NOMO-1 treated with dmso at 0.1 percent for 144 hours (cell line): ENCODE results near the gene KIF16B.
A peak's percentile ranks its signal among the peaks of the same experiment; 100 is the strongest.
"Not testable (repeated sequence)": the region's sequence is repeated elsewhere in the genome, so short reads cannot be mapped to it uniquely, and the experiment has no call there.

ENCODE experiments used
- DNase-seq: peaks from one replicate; lab custom pipeline; 2025; ENCODE audit not compliant: unreplicated experiment; lab: John Stamatoyannopoulos, UW

The KIF16B gene

GRCh38 chr20:16590041-16590633 is 16.9 kb upstream of the KIF16B start:
- DNase-seq, result no peak

GRCh38 chr20:16589623-16590022 is 16.4 kb upstream of the KIF16B start:
- DNase-seq, result no peak

- no peak for DNase-seq
Measured at GRCh38 chr20:16588241-16588640, 15.0 kb upstream of the KIF16B start.

GRCh38 chr20:16587066-16587465 is 13.8 kb upstream of the KIF16B start:
- DNase-seq, result no peak

GRCh38 chr20:16583474-16583873 is 10.2 kb upstream of the KIF16B start:
- no peak for DNase-seq

- DNase-seq, result no peak
Measured at GRCh38 chr20:16581241-16581640, 8.0 kb upstream of the KIF16B start.

- DNase-seq, result no peak
Measured at GRCh38 chr20:16580620-16581019, 7.4 kb upstream of the KIF16B start.

GRCh38 chr20:16580147-16580546 is 6.9 kb upstream of the KIF16B start:
- DNase-seq, result no peak

- no peak for DNase-seq
Measured at GRCh38 chr20:16576219-16576618, 3.0 kb upstream of the KIF16B start.

GRCh38 chr20:16575390-16576140 is 2.3 kb upstream of the KIF16B start:
- DNase-seq, result no peak

- peak; percentile 49 for DNase-seq
Measured at GRCh38 chr20:16574656-16575355, 1.6 kb upstream of the KIF16B start.

GRCh38 chr20:16571333-16571732 is 1.9 kb downstream of the KIF16B start:
- DNase-seq, result no peak

GRCh38 chr20:16569246-16570153 is 3.7 kb downstream of the KIF16B start:
- no peak for DNase-seq

GRCh38 chr20:16566080-16566479 is 7.2 kb downstream of the KIF16B start:
- no peak for DNase-seq

- DNase-seq, result not testable (repeated sequence)
Measured at GRCh38 chr20:16564079-16564478, 9.2 kb downstream of the KIF16B start.

- no peak for DNase-seq
Measured at GRCh38 chr20:16563066-16563806, 10.0 kb downstream of the KIF16B start.

- DNase-seq, result no peak
Measured at GRCh38 chr20:16562259-16562658, 11.0 kb downstream of the KIF16B start.

GRCh38 chr20:16560661-16561060 is 12.6 kb downstream of the KIF16B start:
- DNase-seq, result no peak

GRCh38 chr20:16560216-16560615 is 13.0 kb downstream of the KIF16B start:
- DNase-seq, result no peak

GRCh38 chr20:16556301-16556700 is 16.9 kb downstream of the KIF16B start:
- no peak for DNase-seq
